Smooth muscle cell (in vitro differentiated cells): ENCODE results near the gene HOXB4. TPM values are rescaled to one million over a fixed set of nuclear protein-coding genes. Genes with fewer than 3 reads are reported as not detected.

Experiments
- DNase-seq: peaks from one replicate; lab custom pipeline; 2025; ENCODE audit not compliant: unreplicated experiment; lab: John Stamatoyannopoulos, UW
- H2AFZ ChIP-seq: fragments of 200-600 bp; sonication (generic); 2 replicates; pipeline ENCODE4 v1.6.0; 2016; ENCODE audit warnings: antibody characterized with exemption, low read depth, mild to moderate bottlenecking
- H3F3A ChIP-seq: fragments of 200-600 bp; sonication (generic); 2 replicates; pipeline ENCODE4 v1.6.0; 2017; ENCODE audit warnings: antibody characterized with exemption, low read depth
- H3K27ac ChIP-seq: fragments of 200-600 bp; sonication (generic); 2 replicates; pipeline ENCODE4 v1.5.1; 2016; ENCODE audit warnings: low read depth, mild to moderate bottlenecking
- H3K27me3 ChIP-seq: fragments of 200-600 bp; sonication (generic); 2 replicates; pipeline ENCODE4 v1.6.1; 2016; ENCODE audit warnings: low read depth, mild to moderate bottlenecking
- H3K36me3 ChIP-seq: fragments of 200-600 bp; sonication (generic); 2 replicates; pipeline ENCODE4 v1.5.1; 2016; ENCODE audit warnings: low read depth
- H3K4me1 ChIP-seq: fragments of 200-600 bp; sonication (generic); 2 replicates; pipeline ENCODE4 v1.5.1; 2016; ENCODE audit warnings: low read depth
- H3K4me2 ChIP-seq: fragments of 200-600 bp; sonication (generic); 2 replicates; pipeline ENCODE4 v1.6.0; 2016; ENCODE audit warnings: mild to moderate bottlenecking
- H3K4me3 ChIP-seq: fragments of 200-600 bp; sonication (generic); 2 replicates; pipeline ENCODE4 v1.5.1; 2016; ENCODE audit warnings: mild to moderate bottlenecking
- H3K79me2 ChIP-seq: fragments of 200-600 bp; sonication (generic); 2 replicates; pipeline ENCODE4 v1.6.0; 2016; ENCODE audit warnings: low read depth, mild to moderate bottlenecking
- H3K9ac ChIP-seq: fragments of 200-600 bp; sonication (generic); 2 replicates; pipeline ENCODE4 v1.6.0; 2016; ENCODE audit warnings: low read depth
- H3K9me3 ChIP-seq: fragments of 200-600 bp; sonication (generic); replicated peaks from 2 replicates; pipeline ENCODE4 v1.5.1; 2016; ENCODE audit warnings: low read depth
- H4K20me1 ChIP-seq: fragments of 200-600 bp; sonication (generic); 2 replicates; pipeline ENCODE4 v1.6.0; 2016; ENCODE audit warnings: low read depth
- WGBS: methylation state at CpG from one replicate; pipeline ENCODE4 v1.1.7; 2016; ENCODE audit warnings: low lambda C conversion rate; 5-methylcytosine and 5-hydroxymethylcytosine counted together
- polyA plus RNA-seq: library from polyadenylated mRNA; unstranded; fragments of >200 nt; fragmentation: Nextera tagmentation; extraction: Ambion mirVana; gene quantifications from 2 replicates; pipeline ENCODE4 v1.2.1, GENCODE V29; 2016
- total RNA-seq: library from RNA; depleted of rRNA; stranded (reverse); fragments of >200 nt; gene quantifications from 2 replicates; pipeline ENCODE4 v1.2.3, GENCODE V29; 2014
- TF ChIP-seq, protein P1 (sequence below): fragments of 200-600 bp; sonication (generic); IDR thresholded peaks from 2 replicates; pipeline ENCODE4 v1.5.1; 2017; ENCODE audit warnings: borderline replicate concordance, mild to moderate bottlenecking, antibody characterized with exemption; ENCODE audit not compliant: insufficient read depth, poor library complexity, severe bottlenecking

The HOXB4 gene
- total and polyA plus RNA-seq, 2 experiments from 2014 or later: 0.96 to 2.6 TPM

DNA sequence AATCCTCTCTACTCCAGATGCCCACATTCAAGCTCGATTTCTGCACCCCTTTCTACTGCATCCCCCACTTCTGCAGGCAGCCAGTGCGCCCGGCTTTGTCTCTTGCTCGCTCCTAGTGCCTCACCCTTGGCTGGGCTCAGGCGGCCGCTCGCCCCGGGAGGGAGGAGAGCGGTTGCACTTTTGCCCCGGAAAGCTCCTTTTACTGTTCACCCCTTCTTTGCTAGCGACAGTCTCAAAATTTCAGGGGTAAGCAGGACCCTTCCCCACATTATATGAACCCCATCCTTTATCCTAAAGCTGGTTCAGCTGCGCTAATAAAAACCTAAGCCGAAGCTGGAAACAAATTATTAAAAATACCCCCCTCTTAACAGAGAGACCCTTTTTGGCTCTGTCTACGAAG lies 14.4 kb upstream of the HOXB4 start:
- peaks cover 9% of the 10 kb centered on the region for H3K4me1 ChIP-seq
- H3K27ac ChIP-seq: peak overlapping the region; percentile 35

DNA sequence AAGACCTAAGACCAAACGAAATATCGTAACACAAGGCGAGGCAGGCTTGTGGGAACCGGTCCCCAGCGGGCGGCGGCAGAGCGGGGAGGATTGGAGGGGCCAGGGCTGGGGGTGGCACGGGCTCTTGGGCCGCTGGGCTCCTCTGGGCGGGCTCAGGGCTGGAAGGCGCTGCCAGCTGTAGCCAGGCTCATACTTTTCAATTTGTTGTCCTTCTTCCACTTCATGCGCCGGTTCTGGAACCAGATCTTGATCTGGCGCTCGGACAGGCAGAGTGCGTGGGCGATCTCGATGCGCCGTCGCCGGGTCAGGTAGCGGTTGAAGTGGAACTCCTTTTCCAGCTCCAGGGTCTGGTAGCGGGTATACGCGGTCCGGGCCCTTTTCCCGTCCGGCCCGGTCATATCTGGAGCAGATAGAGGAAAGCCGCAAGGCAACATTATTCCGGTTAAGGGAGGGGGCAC lies 13.9 kb upstream of the HOXB4 start:
- Histone ChIP-seq H3F3A (peaks cover 3% of the 10 kb centered on the region), H3K4me2 (peak overlapping the region; percentile 98), H3K36me3 (no peaks in the 10 kb centered on the region), H3K9ac (no peak overlapping the region), H3K27me3 (peaks cover 46% of the 10 kb centered on the region), H3K9me3 (no peaks in the 10 kb centered on the region), H2AFZ (no peak overlapping the region), H3K4me1 (peaks cover 9% of the 10 kb centered on the region), H3K79me2 (peaks cover 71% of the 10 kb centered on the region), H4K20me1 (peaks cover 92% of the 10 kb centered on the region), H3K4me3 (peak overlapping the region; percentile 46), H3K27ac (no peak overlapping the region)
- WGBS: 51% methylated on average over 29 of the region's 33 CpGs
- DNase-seq: no peak
- TF ChIP-seq, protein P1, sequence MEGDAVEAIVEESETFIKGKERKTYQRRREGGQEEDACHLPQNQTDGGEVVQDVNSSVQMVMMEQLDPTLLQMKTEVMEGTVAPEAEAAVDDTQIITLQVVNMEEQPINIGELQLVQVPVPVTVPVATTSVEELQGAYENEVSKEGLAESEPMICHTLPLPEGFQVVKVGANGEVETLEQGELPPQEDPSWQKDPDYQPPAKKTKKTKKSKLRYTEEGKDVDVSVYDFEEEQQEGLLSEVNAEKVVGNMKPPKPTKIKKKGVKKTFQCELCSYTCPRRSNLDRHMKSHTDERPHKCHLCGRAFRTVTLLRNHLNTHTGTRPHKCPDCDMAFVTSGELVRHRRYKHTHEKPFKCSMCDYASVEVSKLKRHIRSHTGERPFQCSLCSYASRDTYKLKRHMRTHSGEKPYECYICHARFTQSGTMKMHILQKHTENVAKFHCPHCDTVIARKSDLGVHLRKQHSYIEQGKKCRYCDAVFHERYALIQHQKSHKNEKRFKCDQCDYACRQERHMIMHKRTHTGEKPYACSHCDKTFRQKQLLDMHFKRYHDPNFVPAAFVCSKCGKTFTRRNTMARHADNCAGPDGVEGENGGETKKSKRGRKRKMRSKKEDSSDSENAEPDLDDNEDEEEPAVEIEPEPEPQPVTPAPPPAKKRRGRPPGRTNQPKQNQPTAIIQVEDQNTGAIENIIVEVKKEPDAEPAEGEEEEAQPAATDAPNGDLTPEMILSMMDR: no peak

More for the DNA sequence above, 14.4 kb upstream of the HOXB4 start:
- peak overlapping the region; percentile 46 for H3K4me3 ChIP-seq
- no peak overlapping the region for H2AFZ ChIP-seq
- WGBS: 28% methylated on average over 14 of the region's 14 CpGs
- H3K9ac ChIP-seq: no peak overlapping the region
- peaks cover 92% of the 10 kb centered on the region for H4K20me1 ChIP-seq
- no peaks in the 10 kb centered on the region for H3K9me3 ChIP-seq
- TF ChIP-seq, protein P1: no peak
- no peak for DNase-seq
- H3F3A ChIP-seq: peaks cover 4% of the 10 kb centered on the region
- H3K27me3 ChIP-seq: peaks cover 42% of the 10 kb centered on the region
- H3K79me2 ChIP-seq: peaks cover 71% of the 10 kb centered on the region
- H3K36me3 ChIP-seq: no peaks in the 10 kb centered on the region
- peak overlapping the region; percentile 98 for H3K4me2 ChIP-seq

- no peak overlapping the region for H3K27ac ChIP-seq
- H3K4me3 ChIP-seq: peak overlapping the region; percentile 46
- no peak for DNase-seq
- H3K4me2 ChIP-seq: peak overlapping the region; percentile 98
- no peaks in the 10 kb centered on the region for H3K36me3 ChIP-seq
- no peaks in the 10 kb centered on the region for H3F3A ChIP-seq
- peaks cover 71% of the 10 kb centered on the region for H3K79me2 ChIP-seq
- WGBS: 89% methylated on average over 10 of the region's 10 CpGs
- H3K27me3 ChIP-seq: peaks cover 53% of the 10 kb centered on the region
- no peaks in the 10 kb centered on the region for H3K9me3 ChIP-seq
- H3K4me1 ChIP-seq: peaks cover 9% of the 10 kb centered on the region
- no peak overlapping the region for H3K9ac ChIP-seq
- H2AFZ ChIP-seq: no peak overlapping the region
- H4K20me1 ChIP-seq: peaks cover 92% of the 10 kb centered on the region
- TF ChIP-seq, protein P1: no peak
These were observed 13.3 kb upstream of the HOXB4 start for GRCh38 chr17:48591255-48592056.
